ENCODE measurements around the gene GRM7. TPM values are rescaled to one million over a fixed set of nuclear protein-coding genes. Genes with fewer than 3 reads are reported as not detected.
A peak's percentile ranks its signal among the peaks of the same experiment; 100 is the strongest.

GRM7 gene
- total RNA-seq, 1 donor from 2014 or later, result 2.1 TPM

DNA sequence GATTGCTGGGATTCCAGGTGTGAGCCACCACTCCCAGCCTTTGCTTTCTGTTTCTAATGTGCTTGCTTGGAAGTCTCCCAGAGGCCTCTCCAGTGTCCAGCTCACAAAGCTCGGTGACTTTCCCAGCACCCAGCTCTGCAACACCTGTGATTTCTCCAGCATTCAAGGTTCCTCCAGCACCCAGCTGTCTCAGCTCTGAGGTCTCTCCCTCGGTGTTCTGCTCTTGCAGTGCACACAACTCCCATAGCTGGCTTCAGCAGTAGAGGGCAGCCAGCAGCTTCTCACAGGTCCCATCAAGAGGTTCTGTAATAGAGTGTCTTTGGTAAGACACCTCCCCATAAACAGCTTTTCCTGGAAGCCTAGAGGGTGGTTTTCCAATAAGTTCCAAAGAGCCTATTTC lies 75.1 kb downstream of the GRM7 start:
- no peak for DNase-seq (ENCODE audit: low spot score)
- intact Hi-C loops (cut with DNase I), result no loop called here
- no peak for ATAC-seq

- DNase-seq (ENCODE audit: low spot score) (no peak), ATAC-seq (no peak)
- intact Hi-C loops (cut with DNase I), result no loop called here
Observed at GRCh38 chr3:6962801-6963200, 101.9 kb downstream of the GRM7 start.

GRCh38 chr3:6965881-6966280 lies 105.0 kb downstream of the GRM7 start:
- no peak for ATAC-seq
- intact Hi-C loops (cut with DNase I), result no loop called here
- DNase-seq (ENCODE audit: low spot score), result no peak

DNA sequence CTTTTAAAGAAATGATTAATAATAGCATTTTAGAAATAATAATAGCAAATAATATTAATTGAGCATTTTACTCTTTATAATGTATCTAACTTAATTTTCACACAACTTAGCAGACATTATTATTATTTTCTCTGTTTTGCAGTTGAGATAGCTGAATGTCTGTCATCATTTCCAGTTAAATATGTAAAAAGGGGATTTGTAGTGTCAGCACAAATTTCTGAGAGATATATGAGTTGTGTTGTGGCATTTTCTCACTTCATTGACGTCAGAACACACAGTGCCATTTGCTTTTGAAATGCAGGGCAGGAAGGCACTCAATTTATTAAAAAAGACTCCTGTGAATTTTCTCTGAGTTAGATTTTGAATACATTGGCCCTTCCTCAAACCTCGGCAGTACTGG lies 111.0 kb downstream of the GRM7 start:
- DNase-seq (ENCODE audit: low spot score) (no peak), ATAC-seq (no peak)
- intact Hi-C loops (cut with DNase I), result no loop called here

DNA sequence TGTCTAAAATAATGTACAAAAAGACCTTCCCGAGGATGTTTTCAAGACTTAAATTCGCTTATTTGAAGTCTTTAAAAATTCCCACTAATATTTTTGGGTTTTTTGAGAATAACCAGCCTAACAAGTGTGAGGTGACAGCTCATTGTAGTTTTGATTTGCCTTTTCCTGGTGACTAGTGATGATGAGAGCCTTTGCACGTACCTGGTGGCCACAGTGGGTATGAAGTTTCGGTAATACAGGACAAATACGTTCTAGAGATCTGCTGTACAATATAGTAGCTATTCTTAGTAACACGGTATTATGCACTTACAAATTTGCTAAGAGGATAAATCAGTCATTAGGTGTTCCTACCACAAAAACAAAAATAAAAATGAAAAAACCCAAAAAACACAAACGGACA lies 124.9 kb downstream of the GRM7 start:
- ATAC-seq (no peak), DNase-seq (ENCODE audit: low spot score) (no peak)
- intact Hi-C loops (cut with DNase I), result no loop called here

DNA sequence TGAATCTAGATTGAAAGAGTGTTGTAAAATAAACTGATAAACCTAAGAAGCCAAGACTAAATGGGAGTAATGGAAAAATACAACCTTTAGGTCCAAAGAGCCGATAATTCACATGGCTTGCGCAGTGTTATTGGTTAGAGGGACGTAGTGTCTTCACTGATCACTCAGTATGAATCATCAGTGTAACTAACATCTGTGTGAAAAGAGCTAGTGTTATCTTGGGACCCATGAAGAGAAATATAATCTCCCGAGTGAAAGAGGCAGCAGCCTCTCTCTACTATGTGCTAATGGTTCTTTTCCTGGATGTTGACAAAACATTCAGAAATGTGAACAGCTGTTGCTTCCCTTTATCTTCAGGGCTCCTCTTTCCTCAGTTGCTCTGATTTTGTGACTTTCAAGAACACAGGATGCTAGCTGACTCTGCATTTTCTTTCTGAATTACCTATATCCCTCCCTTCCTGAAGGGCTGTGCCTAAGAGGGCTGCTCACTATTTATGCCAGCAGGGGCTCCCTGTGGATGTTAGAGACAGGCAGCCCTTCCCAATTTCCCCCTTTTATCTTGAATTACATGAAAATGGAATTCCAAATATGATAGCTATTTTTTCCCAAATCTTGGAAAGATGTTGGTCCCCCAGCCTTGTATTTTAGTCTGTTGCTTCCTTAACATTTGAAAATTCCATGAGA lies 128.8 kb downstream of the GRM7 start:
- DNase-seq (ENCODE audit: low spot score) (no peak), ATAC-seq (peak; percentile 59)
- intact Hi-C loops (cut with DNase I), result no loop called here

- ATAC-seq (no peak), DNase-seq (ENCODE audit: low spot score) (no peak)
- intact Hi-C loops (cut with DNase I), result no loop called here
Observed at GRCh38 chr3:6994081-6994668, 133.3 kb downstream of the GRM7 start.

DNA sequence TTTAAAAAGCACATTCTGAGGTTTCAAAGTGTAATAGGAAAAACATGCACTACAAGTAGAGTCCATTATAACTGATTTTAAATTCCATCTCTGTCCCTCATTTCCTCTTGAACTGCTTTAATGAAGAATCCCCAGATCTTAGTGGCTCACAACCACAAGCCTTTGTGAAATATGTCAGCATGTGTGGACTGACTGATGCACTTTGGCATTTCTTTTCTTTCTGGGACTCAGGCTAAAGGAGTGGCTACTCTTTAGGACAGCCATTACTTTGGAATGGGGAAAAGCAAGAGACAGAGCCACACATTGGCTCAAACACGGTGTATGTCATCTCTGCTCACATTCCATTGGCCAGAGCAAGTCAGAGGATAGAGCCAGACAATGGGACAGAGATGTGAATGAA lies 139.6 kb downstream of the GRM7 start:
- intact Hi-C loops (cut with DNase I), result no loop called here
- DNase-seq (ENCODE audit: low spot score) (no peak), ATAC-seq (no peak)

GRCh38 chr3:7001370-7001769 lies 140.5 kb downstream of the GRM7 start:
- intact Hi-C loops (cut with DNase I), result no loop called here
- DNase-seq (ENCODE audit: low spot score) (no peak), ATAC-seq (no peak)

- intact Hi-C loops (cut with DNase I), result no loop called here
- ATAC-seq, result no peak
- DNase-seq (ENCODE audit: low spot score), result no peak
Observed at GRCh38 chr3:7015683-7016440, 154.9 kb downstream of the GRM7 start.

DNA sequence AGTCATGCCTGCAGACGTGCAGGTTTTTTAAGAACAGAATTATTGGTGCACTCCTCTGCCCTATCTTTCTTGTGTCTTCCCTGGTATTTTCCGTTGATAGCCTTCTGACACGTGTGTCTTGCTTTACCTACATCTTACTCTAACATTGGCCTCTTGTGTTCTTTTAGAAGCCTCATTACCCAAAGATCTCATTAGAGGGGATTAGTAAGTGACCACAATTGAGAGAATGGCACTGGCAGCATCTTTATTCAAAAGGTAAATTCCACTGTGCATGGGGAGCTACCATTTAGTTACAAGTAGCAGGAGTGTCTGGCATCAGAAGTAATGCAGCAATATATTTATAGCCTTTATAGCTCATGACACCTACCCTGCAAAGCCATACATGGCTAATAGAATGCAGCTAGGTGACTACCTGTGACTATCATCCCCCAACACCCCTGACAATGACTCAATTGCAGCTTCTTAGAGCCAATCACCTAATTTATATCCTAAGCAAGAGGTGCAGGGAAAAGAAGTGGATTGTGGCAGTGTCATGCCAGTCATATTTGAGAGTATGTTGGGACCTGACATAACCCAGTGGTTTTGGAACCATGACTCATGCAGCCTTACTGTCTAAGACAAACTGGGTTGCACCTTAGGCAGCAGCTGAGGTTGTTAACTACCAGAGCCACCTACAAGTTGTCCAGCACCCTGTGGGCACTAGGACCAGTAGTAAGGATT lies 164.8 kb downstream of the GRM7 start:
- intact Hi-C loops (cut with DNase I), result no loop called here
- ATAC-seq, result no peak
- DNase-seq (ENCODE audit: low spot score), result no peak

GRCh38 chr3:7029562-7029961 lies 168.6 kb downstream of the GRM7 start:
- ATAC-seq (no peak), DNase-seq (ENCODE audit: low spot score) (no peak)
- intact Hi-C loops (cut with DNase I), result no loop called here

DNA sequence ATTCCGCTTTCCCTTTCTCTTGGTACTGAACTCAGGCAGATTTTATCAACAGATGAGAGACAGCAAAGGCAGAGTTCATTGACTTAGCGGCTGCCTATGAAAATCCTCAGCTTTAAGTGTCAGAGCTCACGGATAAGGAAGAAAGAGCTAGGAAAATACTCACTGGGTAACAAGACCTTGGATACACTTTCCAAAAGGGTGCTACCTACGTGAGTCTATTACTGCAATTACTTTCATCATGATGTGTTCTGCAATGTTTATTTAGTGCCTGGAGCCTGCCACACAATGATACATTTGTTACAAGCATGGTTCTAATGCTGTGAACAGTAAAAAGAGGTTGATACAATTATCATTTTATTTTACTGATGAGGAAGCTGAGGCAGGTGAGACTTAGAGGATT lies 177.5 kb downstream of the GRM7 start:
- ATAC-seq (no peak), DNase-seq (ENCODE audit: low spot score) (no peak)
- intact Hi-C loops (cut with DNase I), result no loop called here

DNA sequence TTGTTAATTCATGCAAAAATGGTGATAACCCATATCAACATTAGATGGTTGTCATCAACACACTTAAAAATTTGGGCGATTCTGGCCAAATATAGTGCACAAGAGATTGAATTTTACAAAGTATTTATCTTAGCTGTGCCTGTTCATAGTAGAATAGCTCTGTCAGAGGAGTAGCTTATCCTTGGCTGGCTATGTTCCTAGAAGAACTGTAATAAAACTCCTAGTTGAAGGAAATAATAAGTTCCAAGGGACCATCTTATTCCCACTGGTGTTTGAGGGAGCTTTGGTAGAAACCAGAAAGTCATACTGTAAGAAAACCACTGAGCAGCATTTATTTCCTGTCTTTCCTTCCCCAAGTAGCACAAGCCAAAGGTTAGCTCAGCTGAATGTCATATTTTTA lies 201.8 kb downstream of the GRM7 start:
- DNase-seq (ENCODE audit: low spot score) (no peak), ATAC-seq (peak; percentile 75)
- intact Hi-C loops (cut with DNase I), result no loop called here

GRCh38 chr3:7070461-7070860 lies 209.5 kb downstream of the GRM7 start:
- intact Hi-C loops (cut with DNase I), result no loop called here
- ATAC-seq, result no peak

DNA sequence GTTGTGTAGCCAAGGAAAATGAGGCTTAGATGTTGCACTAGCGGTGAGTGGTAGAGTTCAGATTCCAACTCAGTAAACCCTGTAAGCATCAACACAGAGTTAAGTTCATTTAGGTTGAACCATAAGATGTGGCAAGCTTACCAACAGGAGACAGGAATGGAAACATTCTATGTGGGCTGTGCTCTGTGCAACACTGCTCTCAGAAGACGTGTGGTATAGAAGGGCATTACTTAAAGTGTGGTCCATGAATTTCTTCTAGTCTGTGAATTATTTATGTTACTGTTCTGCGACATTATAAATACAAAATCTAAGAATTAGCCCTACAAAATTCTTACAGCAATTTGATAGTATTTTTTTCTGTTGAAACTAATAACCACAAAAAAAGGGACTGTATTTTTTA lies 213.3 kb downstream of the GRM7 start:
- intact Hi-C loops (cut with DNase I), result no loop called here
- ATAC-seq, result no peak
- no peak for DNase-seq (ENCODE audit: low spot score)

More at GRCh38 chr3:7070461-7070860, 209.5 kb downstream of the GRM7 start:
- no peak for DNase-seq (ENCODE audit: low spot score)

- DNase-seq (ENCODE audit: low spot score) (no peak), ATAC-seq (peak; percentile 62)
- intact Hi-C loops (cut with DNase I), result no loop called here
Observed at GRCh38 chr3:7075117-7075516, 214.2 kb downstream of the GRM7 start.

- DNase-seq (ENCODE audit: low spot score) (no peak), ATAC-seq (no peak)
- intact Hi-C loops (cut with DNase I), result no loop called here
Observed at GRCh38 chr3:7075901-7076300, 215.0 kb downstream of the GRM7 start.

GRCh38 chr3:7082244-7082643 lies 221.3 kb downstream of the GRM7 start:
- intact Hi-C loops (cut with DNase I), result no loop called here
- ATAC-seq (no peak), DNase-seq (ENCODE audit: low spot score) (no peak)

- no peak for DNase-seq (ENCODE audit: low spot score)
- intact Hi-C loops (cut with DNase I), result no loop called here
- peak; percentile 91 for ATAC-seq
Observed at GRCh38 chr3:7086417-7086816, 225.5 kb downstream of the GRM7 start.

Data from sciatic nerve (tissue), 2 donors.